Measurements from ENCODE around the gene SETD9. TPM values are rescaled to one million over a fixed set of nuclear protein-coding genes. Genes with fewer than 3 reads are reported as not detected.

The SETD9 gene
- total RNA-seq, 1 donor from 2014 or later: 10.1 TPM

GRCh38 chr5:56938858-56939257, 29.5 kb downstream of the SETD9 start:
- Histone ChIP-seq H3K27me3 (no peaks in the 10 kb centered on the region), H3K27ac (no peak overlapping the region), H3K4me3 (no peak overlapping the region), H3K36me3 (peaks cover 97% of the 10 kb centered on the region), H3K4me1 (no peaks in the 10 kb centered on the region), H3K9me3 (no peaks in the 10 kb centered on the region)
- no peak for ATAC-seq
- TF ChIP-seq CTCF (IDR thresholded peaks at IDR 0.05): no peak
- intact Hi-C loops (cut with DNase I): no loop called here
- no peak for DNase-seq

GRCh38 chr5:56941981-56942380, 32.6 kb downstream of the SETD9 start:
- TF ChIP-seq CTCF (IDR thresholded peaks at IDR 0.05): no peak
- intact Hi-C loops (cut with DNase I): no loop called here
- ATAC-seq: no peak
- Histone ChIP-seq H3K27ac (no peak overlapping the region), H3K27me3 (no peaks in the 10 kb centered on the region), H3K4me3 (no peak overlapping the region), H3K4me1 (no peaks in the 10 kb centered on the region), H3K9me3 (no peaks in the 10 kb centered on the region), H3K36me3 (peaks cover 92% of the 10 kb centered on the region)
- DNase-seq: no peak

- no peaks in the 10 kb centered on the region for H3K9me3 ChIP-seq
- peaks cover 9% of the 10 kb centered on the region for H3K4me1 ChIP-seq
- intact Hi-C loops (cut with DNase I): no loop called here
- DNase-seq (no peak), ATAC-seq (no peak)
- H3K36me3 ChIP-seq: peaks cover 53% of the 10 kb centered on the region
- H3K27ac ChIP-seq: no peak overlapping the region
- no peaks in the 10 kb centered on the region for H3K27me3 ChIP-seq
- no peak overlapping the region for H3K4me3 ChIP-seq
- no peak for TF ChIP-seq CTCF (IDR thresholded peaks at IDR 0.05)
Measured at GRCh38 chr5:56947052-56947451, 37.7 kb downstream of the SETD9 start.

GRCh38 chr5:56950626-56951125, 41.3 kb downstream of the SETD9 start:
- Histone ChIP-seq H3K27me3 (no peaks in the 10 kb centered on the region), H3K4me1 (peaks cover 9% of the 10 kb centered on the region), H3K27ac (peak overlapping the region; percentile 38), H3K36me3 (peaks cover 24% of the 10 kb centered on the region), H3K4me3 (peak overlapping the region; percentile 82), H3K9me3 (no peaks in the 10 kb centered on the region)
- intact Hi-C loops (cut with DNase I): no loop called here
- ATAC-seq: peak; percentile 68
- peak; percentile 81 for DNase-seq
- no peak for TF ChIP-seq CTCF (IDR thresholded peaks at IDR 0.05)

GRCh38 chr5:56951126-56951945, 41.9 kb downstream of the SETD9 start:
- DNase-seq (peak; percentile 66), ATAC-seq (peak; percentile 70)
- peaks cover 18% of the 10 kb centered on the region for H3K36me3 ChIP-seq
- no peaks in the 10 kb centered on the region for H3K9me3 ChIP-seq
- intact Hi-C loops (cut with DNase I): no loop called here
- peaks cover 9% of the 10 kb centered on the region for H3K4me1 ChIP-seq
- H3K4me3 ChIP-seq: peak overlapping the region; percentile 82
- H3K27ac ChIP-seq: peak overlapping the region; percentile 73
- no peak for TF ChIP-seq CTCF (IDR thresholded peaks at IDR 0.05)
- H3K27me3 ChIP-seq: no peaks in the 10 kb centered on the region
